HG03139 (cell line): ENCODE measurements around the gene CEP128.
A peak's percentile ranks its signal among the peaks of the same experiment; 100 is the strongest.

Source experiments
- ATAC-seq: cut with Tn5 transposase; IDR thresholded peaks from one replicate; pipeline ENCODE4 v1.9.1; 2021; ENCODE audit not compliant: unreplicated experiment

The CEP128 gene

DNA sequence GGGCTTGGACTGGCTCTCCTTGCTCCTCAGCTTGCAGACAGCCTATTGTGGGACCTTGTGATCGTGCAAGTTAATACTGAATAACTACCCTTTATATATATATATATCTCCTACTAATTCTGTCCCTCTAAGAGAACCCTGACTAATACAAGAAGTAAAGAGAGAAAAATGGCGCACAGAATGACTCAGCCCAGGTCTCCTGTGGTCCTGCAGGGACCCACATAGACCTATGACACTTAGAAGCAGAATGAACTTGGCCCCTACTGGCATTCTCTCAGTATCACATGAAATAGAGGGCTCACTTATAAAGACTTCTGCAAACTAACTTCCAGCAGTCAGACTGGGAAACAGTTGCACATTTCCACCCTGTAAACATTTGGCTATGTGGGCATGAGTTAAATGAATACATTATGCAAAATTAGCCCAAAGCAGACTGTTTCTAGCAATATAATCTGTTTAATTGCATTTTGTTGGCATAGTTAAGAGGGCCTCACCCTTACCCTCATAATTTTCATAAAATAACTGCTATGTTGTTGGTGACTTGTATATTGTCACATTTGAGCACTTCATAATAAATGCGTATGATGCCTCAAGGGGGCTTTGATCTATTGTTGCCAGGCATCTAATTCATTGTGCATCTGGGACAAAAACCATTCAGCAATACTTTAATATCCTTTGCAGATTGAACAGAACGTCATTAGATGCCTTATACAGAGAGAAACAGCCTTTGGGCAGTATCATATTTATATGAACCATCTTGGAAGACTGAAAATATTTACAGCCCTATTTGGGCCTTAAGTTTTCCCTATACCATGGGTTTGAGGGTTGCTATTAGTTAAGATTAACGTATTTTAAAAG lies 380.5 kb downstream of the CEP128 start:
- no peak for ATAC-seq

DNA sequence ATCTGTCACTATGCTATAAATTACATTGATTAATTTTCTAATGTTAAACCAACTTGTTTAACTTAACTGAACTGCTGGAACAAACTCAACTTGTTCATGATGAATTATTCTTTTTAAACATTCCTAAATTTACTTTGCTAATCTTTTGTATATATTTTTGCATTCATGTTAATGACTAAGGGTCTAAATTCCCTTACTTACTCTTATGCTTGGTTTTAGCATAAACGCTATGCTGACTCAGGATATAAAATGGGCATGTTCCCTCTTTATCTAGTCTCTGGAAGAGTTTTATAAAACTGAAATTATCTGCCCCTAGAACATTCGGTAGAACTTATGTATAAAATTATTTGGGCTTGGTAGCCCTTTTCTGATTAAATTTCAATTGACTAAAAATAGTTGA lies 387.4 kb downstream of the CEP128 start:
- no peak for ATAC-seq

GRCh38 chr14:80549141-80549540 lies 392.4 kb downstream of the CEP128 start:
- ATAC-seq, result no peak

DNA sequence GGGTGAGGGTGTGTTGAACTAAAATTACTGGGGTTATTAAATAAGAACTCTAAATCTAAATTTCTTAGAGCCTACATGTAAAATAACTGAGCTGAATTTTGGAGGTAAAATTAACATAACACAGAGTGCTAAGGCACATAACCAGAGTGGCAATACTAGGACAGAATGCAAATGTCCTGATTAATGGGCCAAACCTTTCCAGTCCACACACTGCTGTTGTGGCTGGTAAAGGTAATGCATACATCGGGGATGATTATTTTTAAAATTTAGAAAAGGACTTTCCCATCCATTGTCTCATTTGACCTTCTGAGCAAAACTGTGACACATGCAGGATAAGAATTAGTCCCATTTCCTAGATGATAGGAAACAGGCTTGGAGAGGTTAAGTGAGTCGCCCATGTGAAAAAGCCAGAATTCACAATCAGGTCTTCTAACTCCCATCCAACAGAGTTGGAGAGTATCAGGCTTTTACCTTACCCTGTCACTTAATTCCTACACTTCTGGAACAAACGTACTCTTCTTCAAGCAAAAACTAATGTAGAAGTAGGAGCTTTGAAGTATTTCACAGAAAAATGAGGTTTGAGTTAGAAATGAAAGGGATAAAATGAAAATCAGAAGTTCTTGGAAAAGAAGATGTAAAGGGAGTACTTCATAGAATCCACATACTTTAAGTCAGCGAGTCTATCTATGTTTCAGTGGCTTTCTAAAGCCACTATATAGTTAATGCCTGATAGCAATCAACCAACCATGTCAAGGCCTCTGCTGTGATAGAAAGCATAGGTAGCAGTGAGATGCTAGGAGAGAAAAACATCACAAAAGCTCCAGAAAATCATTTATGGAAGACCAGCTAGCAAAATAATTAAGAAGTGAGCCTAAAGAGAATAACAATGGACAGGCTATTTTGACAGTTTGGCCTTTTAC lies 395.3 kb downstream of the CEP128 start:
- ATAC-seq, result peak; percentile 58

GRCh38 chr14:80544366-80544765 lies 397.2 kb downstream of the CEP128 start:
- no peak for ATAC-seq

GRCh38 chr14:80543211-80543610 lies 398.3 kb downstream of the CEP128 start:
- ATAC-seq, result no peak

- ATAC-seq, result no peak
Measured at GRCh38 chr14:80538633-80539375, 402.7 kb downstream of the CEP128 start.

- ATAC-seq, result no peak
Measured at GRCh38 chr14:80537626-80538025, 403.9 kb downstream of the CEP128 start.

DNA sequence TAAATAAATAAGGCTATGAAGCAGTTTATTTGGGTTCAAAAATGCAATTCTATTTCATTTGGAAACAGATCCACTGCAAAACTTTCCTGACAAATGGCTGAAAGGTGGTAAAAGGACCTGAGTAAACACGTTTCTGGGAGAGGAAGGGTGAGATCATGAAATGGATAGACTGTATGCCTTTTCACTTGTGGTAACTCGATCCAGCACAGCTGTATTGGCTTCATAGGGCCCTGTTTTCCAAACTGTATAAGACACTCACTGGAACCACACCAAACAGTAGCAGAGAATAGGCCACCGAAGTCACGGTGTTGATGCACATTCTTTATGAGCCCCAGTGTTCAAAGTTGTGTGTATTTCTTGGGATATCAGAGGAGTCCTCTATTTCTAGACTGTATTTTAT lies 405.1 kb downstream of the CEP128 start:
- ATAC-seq, result no peak

DNA sequence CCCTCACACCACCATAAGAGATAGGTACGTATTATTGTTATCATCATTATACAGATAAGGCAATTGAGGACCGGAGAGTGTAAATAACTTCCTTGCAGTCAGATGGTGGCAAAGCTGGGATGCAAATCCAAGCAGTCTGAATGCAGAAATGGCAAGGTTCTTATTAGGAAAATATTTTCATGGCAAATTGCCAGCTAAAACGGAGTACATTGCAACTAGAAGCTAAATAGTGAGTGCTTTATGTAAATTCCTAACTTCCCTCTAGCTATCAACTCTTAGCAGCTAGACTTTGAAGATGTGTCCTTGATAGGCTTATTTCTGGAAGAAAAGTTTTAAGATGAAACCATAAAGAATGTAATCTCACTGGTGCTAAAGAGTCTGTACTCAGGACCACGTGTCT lies 406.4 kb downstream of the CEP128 start:
- no peak for ATAC-seq

- ATAC-seq, result no peak
Measured at GRCh38 chr14:80523518-80524117, 417.9 kb downstream of the CEP128 start.

GRCh38 chr14:80522936-80523335 lies 418.6 kb downstream of the CEP128 start:
- ATAC-seq, result no peak

GRCh38 chr14:80522411-80522810 lies 419.1 kb downstream of the CEP128 start:
- ATAC-seq, result no peak

- no peak for ATAC-seq
Measured at GRCh38 chr14:80521456-80521855, 420.1 kb downstream of the CEP128 start.

DNA sequence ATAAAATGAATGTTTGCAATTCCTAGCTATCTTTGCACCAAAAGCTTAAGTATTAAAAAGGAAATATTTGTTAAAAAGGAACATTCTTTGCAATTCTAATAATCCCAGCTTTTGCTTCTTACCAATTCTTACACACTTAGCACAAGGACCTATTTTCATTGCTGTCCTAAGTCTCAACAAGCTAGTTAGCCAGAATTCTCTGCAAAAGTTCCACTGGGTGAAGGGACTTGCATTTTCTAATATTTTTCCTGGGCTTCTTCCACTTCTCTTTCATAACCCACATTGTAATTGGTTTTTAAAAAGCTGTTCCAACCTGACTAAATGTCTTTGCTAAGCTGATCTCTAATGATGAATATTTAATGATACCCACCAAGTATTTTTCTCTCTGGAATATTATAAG lies 422.5 kb downstream of the CEP128 start:
- no peak for ATAC-seq

DNA sequence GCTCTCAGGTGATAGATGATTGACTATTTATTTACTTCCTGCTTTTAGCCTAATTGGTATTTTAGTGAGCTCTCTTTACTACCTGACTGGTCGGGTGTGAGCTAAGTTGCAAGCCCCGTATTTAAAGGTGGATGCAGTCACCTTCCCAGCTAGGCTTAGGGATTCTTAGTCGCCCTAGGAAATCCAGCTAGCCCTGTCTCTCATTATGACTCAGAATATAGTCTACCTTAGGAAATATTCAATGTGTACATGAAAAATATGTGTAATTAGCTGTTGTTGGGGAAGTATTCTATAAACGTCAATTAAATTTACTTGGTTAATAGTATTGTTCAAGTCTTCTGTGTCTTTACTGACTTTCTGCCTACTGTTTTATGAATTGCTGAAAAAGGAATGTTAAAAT lies 423.4 kb downstream of the CEP128 start:
- no peak for ATAC-seq

- ATAC-seq, result no peak
Measured at GRCh38 chr14:80507292-80507869, 434.2 kb downstream of the CEP128 start.

GRCh38 chr14:80504781-80505180 lies 436.8 kb downstream of the CEP128 start:
- no peak for ATAC-seq

DNA sequence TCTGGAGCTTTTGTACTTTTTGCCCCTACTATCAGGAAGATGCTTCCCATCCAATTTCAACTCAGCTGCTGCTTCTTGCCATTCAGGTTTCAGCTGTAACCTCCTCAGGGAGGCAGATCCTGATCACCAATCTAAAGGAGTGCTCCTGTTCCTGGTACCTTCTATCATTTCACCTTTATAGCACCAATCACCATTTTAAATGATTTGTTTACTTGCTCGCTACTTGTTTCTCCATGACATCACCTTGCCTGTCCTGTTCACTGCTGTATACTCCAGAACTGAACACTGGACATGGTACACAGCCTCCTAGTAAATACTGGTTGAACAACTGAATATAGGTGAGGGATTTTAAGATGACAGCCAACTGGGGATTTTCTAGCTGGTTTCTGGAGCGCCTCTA lies 443.0 kb downstream of the CEP128 start:
- ATAC-seq, result no peak

GRCh38 chr14:80496090-80496489 lies 445.4 kb downstream of the CEP128 start:
- no peak for ATAC-seq

DNA sequence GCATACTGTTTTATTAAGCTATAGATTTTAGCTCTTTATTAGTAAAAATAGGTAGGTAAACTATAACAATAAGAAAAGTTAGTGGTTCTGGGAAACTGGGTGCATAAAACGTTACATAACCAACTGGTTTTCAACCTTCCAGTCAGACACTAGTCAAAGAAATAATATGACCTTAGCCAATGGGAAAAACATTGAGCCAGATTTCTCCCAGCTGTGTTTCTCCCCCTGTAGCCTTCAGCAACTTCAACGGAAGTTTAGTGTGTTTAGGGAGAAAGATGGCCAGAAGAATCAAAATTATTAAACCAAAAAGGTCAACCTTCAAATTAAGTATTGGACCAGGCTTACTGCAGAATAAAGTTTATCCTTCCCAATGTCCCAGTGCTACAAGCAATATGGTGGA lies 446.8 kb downstream of the CEP128 start:
- ATAC-seq, result no peak
